Measurements from ENCODE around the gene SLC2A6. TPM values are rescaled to one million over a fixed set of nuclear protein-coding genes. Genes with fewer than 3 reads are reported as not detected.
A peak's percentile ranks its signal among the peaks of the same experiment; 100 is the strongest.

SLC2A6 gene
- total RNA-seq, 1 experiment from 2014 or later = 16.6 TPM

DNA sequence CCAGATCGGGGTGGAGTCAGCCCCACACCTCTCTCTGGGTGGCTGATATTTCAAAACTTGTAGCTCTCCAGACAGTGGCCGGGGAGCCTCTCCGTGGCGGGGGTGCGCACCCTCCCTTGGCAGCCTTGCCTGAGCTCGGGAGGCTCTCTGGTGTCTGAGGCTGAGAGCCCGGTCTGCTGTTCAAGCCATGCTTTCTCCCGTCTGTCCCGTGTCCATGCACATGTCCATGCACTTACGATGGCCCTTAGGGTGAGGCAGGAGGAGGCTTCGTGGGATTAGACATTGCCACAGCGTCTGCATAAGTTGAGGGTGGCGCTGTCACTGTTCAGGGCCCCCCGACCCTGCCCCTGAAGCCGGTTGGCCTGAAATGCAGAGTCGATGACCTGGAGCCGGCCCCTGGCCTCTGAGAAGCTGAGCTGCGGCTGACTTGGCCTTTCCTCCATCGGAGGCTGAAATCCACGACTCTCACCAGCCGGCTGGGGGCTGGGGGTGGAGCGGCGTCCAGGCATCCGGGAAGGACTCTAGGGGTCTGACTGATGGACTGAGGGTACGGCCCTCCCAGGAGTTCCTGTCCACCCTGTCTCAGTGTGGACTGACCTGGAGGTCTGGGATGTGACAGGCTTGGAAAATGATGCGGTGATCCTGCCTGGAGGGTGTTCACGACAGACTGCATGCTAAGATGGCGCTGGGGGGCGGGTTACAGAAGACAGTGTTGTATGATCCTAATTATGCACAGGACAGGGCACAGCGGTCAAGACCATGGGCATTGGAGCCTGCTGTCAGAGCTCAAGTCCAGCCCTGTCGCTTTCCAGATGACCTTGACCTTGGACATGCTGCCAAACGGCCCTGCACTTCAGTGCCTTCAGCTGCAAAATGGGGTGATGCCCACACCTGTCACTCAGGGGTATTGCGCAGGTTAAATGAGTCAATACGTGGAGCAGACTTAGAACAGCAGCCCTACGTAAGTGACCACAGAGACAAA is 18.3 kb upstream of the SLC2A6 start:
- no peak for DNase-seq (ENCODE audit: low read depth)

DNA sequence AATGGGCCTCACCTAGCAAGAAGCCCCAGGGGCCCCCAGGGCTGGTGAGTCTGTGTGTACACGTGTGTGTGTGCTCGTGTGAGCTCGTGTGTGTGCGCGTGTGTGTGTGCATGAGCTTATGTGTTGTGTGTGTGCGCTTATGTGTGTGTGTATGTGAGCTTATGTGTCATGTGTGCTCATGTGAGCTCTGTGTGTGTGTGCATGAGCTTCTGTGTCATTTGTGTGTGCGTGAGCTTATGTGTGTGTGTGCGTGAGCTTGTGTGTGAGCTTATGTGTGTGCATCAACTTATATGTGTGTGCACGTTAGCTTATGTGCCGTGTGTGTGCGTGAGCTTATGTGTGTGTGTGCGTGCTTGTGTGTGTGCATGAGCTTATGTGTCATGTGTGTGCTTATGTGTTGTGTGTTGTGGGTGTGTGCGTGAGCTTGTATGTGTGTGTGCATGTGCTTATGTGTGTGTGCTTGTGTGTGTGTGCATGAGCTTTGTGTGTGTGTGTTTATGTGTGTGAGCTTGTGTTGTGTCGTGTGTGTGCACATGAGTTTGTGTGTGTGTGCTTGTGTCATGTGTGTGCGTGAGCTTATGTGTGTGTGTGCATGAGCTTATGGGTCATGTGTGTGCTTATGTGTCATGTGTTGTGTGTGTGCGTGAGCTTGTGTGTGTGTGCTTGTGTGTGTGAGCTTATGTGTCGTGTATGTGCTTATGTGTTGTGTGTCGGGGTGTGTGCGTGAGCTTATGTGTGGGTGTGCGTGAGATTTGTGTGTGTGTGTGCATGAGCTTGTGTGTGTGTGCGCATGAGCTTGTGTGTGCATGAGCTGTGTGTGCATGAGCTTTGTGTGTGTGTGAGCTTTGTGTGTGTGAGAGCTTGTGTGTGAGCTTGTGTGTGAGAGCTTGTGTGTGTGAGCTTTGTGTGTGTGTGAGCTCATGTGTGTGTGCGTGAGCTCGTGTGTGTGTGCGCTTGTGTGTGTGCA is 16.7 kb upstream of the SLC2A6 start:
- no peak for DNase-seq (ENCODE audit: low read depth)

DNA sequence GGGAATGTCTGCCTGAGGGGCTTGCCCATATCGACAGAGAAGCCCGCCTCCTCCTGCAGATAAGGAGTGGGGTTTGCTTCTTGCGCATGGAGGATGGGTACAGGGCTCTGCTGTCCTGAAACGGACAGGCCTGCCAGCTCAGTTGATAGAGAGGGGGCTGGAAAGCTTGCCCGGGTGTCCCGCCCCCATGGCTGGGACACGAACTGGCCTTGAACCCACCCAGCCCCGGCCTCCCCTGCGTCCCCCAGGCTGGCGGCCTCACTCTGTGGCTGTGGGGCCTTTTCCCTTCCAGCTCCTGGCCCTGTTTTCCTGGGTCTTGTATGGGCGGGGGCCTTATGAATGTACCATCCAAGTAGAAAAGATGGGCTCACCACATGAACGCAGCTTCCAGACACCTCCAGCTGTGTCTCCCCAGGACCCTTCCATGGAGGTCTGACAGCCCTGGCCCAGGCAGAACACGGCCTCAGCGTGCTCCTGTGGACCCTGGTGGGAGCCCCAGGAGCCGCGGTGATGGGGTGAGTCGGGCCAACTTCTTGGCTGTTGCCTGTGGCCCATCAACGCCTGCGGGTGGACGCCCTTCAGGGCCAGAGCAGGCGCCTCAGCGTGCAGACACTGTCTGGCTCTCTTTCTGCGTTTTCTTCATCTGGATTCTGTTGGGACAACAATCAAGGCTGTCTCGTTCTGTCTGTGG is 15.9 kb upstream of the SLC2A6 start:
- no peak for DNase-seq (ENCODE audit: low read depth)

DNA sequence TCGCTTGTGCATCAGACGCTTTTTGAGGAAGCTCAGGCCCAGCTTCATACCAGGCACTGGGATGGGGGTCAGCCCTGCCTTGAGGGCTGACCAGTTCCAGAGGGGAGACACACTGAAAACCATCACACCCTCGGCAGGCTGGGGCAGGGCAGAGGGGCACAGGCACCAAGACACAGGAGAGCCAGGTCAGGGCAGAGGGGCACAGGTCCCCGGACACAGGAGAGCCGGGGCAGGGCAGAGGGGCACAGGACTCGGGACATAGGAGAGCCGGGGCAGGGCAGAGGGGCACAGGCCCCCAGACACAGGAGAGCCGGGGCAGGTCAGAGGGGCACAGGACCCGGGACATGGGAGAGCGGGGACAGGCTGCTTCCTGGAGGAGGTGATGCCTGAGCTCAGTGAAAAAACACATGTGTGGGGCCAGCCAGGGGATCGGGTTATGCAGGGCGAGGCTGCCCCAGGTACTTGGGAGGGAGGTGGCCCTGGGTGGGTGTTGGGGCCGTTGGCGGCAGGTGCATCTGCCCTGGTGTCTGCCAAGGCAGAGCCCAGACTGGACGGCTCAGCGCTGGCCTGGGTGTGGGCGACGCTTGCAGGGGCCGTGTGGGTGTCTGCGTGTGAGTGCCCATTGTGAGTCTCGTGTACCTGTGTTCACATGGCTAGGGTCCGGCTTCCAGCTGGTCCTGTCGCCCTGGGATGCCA is 15.1 kb upstream of the SLC2A6 start:
- no peak for DNase-seq (ENCODE audit: low read depth)

DNA sequence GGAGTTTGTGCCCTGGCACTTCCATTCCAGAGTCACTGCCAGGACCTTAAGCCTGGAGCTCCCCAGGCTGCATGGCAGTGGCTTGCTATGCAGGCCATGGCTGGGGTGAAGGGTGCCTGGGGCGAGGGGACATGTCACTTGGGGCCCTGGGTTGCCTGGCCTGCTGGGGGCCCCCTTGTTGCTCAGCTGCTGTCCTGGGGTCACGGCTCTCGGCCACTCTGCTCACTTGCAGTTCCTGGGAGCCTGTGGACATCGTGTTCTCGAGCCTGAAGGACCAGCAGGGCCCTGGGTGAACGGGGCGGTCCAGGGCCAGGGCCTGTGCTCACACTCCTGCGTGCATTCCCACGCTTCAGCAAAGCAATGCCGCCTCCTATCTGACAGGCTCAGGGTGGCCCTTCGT is 14.5 kb upstream of the SLC2A6 start:
- no peak for DNase-seq (ENCODE audit: low read depth)

DNA sequence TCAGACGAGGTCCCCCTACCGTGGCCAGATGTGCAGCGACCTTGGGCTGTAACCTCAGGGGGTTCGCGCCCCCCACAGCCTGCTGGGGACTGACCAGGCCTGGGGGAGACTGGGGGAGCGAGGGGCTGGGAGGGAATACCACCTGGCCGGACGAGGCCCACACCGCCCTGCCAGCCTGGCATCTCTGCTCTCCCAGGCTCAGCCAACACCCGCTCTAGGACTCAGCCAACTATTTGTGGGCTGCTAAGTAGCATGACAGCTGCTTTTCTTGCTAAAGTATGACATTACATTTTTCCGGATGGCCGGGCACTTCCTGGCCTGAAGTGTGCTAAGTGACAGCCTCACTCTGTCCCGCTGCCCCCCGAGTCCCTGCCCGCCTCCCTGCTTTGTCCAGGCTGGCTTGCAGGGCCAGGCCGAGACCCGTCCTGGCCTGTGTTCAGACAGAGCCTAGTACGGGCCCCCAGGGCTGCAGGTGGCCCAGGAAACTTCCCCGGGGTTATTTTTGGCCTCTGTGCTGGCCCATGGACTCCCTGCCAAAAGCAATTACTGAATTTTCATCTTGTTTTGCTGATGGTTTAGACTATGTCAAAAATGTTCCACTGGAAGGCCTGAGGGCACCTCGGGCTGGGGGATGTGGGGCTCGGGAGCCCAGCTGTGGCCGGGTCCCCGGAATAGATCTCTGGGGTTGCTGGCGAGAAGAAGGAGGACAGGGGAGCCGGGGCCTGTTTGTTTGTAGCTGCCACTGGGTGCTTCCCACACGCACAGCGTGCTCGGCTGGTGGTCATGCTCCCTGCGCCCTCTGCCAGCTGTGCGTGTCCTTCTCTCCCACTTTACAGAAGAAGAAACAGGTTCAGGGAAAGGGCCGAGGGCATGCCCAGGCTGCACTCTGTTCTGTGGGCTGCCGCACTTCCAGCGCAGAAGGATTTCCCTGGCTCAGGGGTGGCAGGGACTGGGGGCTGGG is 13.4 kb upstream of the SLC2A6 start:
- DNase-seq (ENCODE audit: low read depth) = peak; percentile 81

DNA sequence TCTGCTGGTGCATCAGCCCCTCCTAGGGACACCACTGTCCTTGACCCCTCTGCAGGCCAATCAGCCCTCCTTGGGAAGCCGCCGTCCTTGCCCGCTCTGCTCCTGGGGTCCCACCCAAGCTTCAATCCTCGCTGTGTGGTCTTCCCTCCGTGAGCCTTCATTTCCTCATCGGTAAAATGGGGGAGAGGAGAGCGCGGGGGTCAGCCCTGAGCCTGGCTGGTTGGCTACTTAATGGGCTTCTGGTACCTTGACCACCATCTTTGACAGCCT is 12.7 kb upstream of the SLC2A6 start:
- DNase-seq (ENCODE audit: low read depth) = no peak

DNA sequence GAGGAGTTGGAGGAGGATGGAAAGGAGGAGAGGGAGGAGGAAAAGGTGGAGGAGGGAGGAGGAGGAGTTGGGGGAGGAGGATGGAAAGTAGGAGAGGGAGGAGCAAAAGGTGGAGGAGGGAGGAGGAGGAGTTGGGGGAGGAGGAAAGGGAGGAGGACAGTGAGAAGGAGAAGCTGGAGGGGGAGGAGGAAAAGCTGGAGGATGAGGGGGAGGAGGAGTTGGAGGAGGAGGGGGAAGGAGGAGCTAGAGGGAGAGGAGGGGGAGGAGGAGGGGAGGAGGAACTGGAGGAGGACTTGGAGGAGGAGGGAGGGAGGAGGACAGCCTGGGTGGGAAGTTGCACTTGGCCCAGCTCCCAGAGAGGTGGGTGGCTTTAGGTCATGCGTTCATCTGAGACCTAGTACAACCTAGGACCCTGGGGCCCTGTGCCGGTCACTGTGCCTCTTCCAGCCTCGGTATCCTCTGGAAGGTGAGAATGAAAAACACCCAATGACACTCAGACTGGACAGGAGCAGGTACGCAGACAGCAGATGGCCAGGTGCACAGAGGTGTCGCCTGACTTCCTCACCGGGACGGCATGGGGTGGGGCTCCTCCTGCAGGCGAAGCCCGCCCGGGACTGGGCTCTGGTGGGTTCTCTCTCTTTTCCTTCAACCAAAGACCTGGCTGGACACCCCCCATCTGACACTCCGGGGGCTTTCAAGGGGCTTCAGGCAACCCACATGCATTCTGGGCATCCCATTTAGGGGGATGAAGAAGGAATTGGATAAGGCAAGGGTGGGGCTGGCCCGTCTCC is 12.2 kb upstream of the SLC2A6 start:
- DNase-seq (ENCODE audit: low read depth) = no peak

DNA sequence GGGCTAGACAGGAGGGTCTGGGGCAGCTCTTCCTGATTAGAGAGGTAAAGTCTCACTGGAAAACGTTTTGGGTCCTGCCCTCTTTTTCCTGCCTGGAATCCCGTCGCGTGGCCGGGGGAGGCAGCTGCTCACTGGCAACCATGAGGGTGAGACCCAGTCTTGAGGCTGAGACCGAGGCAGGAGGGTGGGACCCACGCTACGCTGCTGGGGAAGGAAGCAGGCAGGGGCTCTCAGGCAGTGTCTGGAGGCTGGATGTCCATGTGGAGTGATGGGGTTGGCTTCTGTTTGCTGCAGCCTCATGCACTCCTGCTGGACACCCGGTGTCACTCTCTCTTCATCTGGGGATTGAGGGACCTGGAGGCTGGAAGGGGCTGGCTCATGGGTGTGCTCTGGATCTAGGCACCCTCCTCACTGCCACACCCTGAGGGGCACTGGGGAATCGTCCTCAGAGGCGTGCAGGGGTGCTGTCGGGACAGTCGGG is 11.3 kb upstream of the SLC2A6 start:
- no peak for DNase-seq (ENCODE audit: low read depth)

DNA sequence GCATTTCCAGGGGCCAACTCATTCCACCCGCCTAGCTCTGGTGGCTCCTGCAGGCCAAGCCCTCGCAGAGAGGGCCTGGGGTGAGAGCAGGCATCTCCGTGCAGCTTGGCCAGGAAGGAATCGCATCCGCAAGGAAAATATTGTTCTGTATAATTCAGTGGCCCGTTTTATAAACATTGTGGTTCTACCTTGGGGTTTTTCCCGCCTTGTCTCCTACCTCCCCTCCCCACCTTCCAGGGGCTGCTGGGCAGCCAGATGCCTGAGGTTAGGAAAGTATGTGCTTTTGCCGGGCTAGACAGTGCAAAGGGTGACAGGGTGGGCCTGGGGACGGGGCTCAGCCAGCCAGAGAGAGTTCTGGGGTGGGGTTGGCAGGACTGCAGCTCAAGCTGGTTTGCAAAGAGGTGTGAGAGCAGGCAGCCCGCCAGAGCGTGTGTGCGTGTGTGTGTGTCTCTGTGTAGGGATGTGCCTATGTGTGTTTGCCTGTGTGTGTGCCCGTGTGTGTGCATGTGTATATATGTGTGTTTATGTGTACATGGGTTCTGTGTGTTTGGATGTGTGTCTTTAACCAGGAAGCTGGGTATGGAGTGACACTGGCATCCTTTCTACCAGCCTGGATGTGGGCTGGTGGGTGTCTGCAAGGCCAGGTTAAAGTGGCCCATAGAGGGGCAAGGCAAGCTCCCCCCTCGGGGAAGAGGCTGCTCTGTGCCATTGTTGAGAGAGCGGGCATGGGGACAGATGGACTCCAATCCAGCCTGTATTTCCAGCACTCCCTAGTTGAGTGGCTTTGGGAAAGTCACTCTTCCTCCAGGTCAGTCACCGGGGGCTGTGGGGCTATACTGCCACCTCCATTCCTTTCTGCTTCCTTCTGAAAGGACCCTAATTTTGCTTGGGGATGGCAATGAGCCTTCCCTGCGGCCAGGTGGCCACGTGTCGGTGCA is 10.6 kb upstream of the SLC2A6 start:
- no peak for DNase-seq (ENCODE audit: low read depth)

DNA sequence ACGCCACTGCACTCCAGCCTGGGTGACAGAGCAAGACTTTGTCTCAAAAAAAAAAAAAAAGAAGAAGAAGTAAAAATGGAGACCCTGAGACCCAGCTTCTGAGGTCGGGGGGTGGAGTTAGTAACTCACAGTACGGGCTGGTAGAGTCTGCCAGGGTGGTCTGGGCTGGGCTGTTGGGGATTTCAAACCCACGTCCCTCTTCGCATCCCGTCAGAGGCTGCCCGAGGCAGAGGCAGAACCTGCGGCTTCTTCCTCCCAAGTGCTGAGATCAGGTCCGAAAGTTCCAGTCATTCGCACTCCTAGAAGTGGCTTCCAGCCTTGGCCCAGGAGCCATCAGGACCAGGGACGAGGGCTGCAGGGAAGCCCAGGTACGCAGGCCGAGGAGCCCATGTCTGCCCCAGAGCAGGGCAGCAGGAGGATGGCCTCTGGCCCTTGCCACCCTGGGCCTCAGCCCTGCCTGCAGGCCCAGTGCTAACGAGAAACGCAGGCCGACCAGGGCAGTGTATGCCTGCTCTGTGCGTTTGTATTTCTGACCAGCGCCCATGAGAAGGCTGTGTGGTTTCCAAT is 9.9 kb upstream of the SLC2A6 start:
- DNase-seq (ENCODE audit: low read depth) = no peak

DNA sequence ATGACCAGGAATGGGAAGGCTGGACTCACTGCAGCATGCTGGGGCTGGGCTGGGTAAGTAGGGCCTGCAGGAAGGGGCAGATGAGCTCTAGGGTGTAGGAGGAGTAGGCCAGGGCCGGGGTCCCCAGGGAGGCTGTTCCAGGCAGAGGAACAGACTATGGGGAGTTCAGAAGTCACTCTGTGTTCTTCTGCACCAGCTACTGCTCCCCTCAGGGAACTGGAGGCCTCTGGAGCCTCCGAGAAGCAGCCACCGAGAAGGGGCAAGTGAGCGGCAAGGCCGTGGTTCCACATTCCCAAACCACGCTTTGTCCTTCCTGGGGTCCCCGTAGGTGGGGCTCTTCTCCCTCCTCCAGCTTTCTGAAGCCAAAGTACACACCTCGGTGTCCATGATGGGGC is 8.4 kb upstream of the SLC2A6 start:
- DNase-seq (ENCODE audit: low read depth) = no peak

DNA sequence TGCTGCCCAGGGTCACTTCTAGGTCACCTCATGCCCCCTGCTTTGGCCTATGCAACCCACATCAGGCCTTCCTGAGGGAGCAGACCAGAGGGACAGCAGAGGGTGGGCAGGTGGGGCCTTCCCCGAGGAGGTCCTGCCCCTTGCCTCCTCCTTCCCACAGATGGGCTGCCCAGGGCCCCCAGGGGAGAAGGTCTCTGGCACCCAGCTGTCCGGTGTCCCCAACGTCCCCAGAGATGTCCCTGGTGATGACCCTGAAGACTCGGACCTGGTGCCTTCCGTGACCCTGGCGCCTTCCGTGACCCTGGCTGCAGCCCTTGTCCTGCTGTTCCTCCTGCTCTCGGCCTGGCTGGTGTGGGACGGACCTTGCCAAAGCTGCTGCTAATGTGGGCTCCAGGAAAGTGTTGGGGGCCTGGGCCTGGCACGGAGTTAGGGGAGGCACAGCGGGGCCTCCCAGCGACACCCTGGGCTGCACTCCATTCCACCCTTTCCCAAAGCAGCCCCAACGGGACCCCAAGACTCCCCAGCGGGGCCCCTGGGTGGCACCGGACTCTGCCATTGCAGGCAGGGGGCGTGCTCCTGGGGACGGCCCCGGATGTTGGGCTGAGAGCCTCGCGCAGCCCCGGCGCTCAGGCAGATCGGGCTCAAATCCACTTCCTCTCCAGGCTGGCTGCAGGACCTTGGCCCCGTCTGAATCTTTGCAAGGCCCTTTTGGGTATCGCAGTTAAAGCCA is 6.8 kb upstream of the SLC2A6 start:
- DNase-seq (ENCODE audit: low read depth) = no peak

DNA sequence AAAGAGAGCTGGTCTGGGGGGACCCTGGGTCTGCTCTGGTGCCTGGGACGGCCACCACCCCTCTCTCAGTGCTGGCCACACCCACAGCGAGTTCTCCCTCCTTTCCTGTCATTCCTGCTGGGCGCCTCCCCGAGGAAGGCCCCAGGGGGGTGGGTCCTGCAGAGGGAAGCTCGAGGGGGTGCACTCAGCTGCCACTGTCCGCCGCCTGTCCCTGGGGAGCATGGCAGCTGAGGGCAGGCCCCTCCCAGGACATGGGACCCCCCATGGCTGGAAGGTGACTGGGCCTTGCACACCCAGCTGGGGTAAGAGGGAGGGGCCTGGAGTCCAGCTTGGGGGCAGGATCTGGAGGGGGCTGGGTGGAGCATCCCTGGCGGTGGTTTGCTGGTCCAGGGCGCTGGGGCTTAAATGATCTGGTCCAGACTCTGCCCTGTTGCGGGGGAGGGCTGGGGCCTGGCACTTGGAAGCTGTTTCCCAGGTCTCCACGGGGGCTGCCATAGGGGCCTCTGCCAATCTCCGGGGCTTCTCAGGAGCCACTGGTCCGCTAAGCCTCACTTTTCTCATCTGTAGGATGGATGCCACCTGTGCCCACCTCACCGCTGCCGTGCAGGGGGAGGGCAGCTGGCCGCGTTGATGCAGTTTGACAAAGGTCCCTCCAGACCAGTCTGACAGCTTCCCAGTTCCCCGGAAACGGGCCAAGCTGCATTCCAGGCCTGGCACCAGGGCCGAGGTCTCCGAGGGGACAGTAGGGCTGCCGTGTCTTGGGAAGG is 6.0 kb upstream of the SLC2A6 start:
- no peak for DNase-seq (ENCODE audit: low read depth)

DNA sequence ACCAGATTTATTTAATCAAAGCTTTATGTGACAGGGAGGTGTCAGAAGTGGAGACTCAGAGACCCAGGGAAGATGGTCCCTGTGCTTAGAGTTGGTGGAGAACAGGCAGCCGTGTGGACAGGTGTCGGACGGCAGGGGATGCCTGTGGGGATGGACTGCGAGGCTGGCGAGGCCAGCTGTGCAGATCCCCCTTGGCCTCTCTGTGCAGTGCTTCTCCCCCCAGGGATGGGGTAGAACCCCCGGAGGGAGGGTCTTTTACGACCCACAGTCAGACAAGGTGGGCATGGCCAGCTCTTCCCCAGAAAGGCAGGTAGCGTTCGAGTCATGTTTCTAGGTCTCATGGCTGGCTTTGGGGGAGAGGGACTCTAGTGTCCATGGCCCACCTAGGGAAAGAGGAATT is 4.7 kb upstream of the SLC2A6 start:
- DNase-seq (ENCODE audit: low read depth) = no peak
